ENCODE results near the gene RELT. TPM values are rescaled to one million over a fixed set of nuclear protein-coding genes. Genes with fewer than 3 reads are reported as not detected.

Gene RELT
- total and polyA plus RNA-seq, 8 donors: 1.2 to 18.7 (median 1.9) TPM; not detected in 2

DNA sequence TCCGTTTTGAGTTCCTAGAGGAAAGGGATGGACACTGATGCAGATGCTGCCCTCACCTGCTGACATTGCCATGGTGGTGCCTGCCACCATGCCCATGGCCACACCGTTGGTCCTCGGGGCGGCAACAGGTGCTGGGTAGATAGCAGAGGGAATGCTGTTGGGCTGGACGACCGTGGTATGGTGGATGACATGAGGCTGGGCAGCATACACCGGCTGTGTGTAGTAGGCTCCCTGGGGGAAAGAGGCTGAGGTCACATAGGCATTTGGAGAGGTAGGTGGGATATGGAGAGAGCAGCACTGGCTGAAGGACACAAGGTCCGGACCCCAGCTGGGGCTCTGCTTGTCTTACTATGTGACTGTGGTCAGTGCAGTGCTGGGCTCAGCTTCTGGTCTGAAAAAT, 33.2 kb downstream of the RELT start:
- intact Hi-C loops (cut with DNase I; ENCODE audit: low total_unique reads): no loop called here
- 90 to 98% (median 95%) methylated on average over 7 to 8 of the region's 8 CpGs for WGBS, 5 donors
- no peak overlapping the region for H3K4me3 ChIP-seq

DNA sequence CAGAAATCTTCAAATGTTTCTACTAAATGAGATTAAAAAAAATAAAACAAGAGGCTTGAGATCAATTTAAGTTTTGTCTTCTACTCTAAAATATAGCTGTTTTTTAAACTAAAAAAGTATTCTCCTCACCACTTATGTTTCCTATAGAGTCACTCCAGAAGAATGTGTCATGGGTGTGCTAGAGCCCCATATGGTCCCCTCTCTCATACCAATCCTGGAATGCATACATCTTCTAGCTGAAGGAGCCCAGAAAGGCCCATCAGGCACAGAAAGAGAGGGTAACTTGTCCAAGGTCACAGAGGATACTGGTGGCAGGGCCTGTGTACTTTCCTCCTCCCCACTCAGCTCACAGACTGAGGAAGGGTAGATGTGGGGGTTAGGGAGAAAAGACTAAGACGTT, 34.4 kb downstream of the RELT start:
- DNase-seq: no peak
- 81 to 93% (median 88%) methylated on average over 1 of the region's 1 CpG for WGBS, 5 donors
- TF ChIP-seq EP300 (IDR thresholded peaks at IDR 0.05): no peak
- TF ChIP-seq POLR2A (IDR thresholded peaks at IDR 0.05): no peak
- TF ChIP-seq POLR2AphosphoS5 (IDR thresholded peaks at IDR 0.05): no peak
- TF ChIP-seq, protein P1, sequence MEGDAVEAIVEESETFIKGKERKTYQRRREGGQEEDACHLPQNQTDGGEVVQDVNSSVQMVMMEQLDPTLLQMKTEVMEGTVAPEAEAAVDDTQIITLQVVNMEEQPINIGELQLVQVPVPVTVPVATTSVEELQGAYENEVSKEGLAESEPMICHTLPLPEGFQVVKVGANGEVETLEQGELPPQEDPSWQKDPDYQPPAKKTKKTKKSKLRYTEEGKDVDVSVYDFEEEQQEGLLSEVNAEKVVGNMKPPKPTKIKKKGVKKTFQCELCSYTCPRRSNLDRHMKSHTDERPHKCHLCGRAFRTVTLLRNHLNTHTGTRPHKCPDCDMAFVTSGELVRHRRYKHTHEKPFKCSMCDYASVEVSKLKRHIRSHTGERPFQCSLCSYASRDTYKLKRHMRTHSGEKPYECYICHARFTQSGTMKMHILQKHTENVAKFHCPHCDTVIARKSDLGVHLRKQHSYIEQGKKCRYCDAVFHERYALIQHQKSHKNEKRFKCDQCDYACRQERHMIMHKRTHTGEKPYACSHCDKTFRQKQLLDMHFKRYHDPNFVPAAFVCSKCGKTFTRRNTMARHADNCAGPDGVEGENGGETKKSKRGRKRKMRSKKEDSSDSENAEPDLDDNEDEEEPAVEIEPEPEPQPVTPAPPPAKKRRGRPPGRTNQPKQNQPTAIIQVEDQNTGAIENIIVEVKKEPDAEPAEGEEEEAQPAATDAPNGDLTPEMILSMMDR (IDR thresholded peaks at IDR 0.05): no peak
- Histone ChIP-seq H3K27me3 (no peaks in the 10 kb centered on the region), H3K4me3 (no peak overlapping the region), H3K36me3 (peaks cover 10 to 58% (median 53%) of the 10 kb centered on the region in 4 donors), H3K4me1 (peaks cover 0 to 11% (median 4%) of the 10 kb centered on the region in 4 donors), H3K9me3 (no peaks in the 10 kb centered on the region), H3K27ac (no peak overlapping the region)
- intact Hi-C loops (cut with DNase I; ENCODE audit: low total_unique reads): no loop called here

More for the DNA sequence above, 33.2 kb downstream of the RELT start:
- Histone ChIP-seq H3K9me3 (no peaks in the 10 kb centered on the region), H3K4me1 (peaks cover 0 to 6% (median 0%) of the 10 kb centered on the region in 4 donors), H3K27me3 (no peaks in the 10 kb centered on the region), H3K36me3 (peaks cover 10 to 67% (median 61%) of the 10 kb centered on the region in 4 donors), H3K27ac (no peak overlapping the region)
- TF ChIP-seq, protein P1 (IDR thresholded peaks at IDR 0.05): no peak
- TF ChIP-seq POLR2AphosphoS5 (IDR thresholded peaks at IDR 0.05) (no peak), POLR2A (IDR thresholded peaks at IDR 0.05) (no peak), EP300 (IDR thresholded peaks at IDR 0.05) (no peak)
- no peak for DNase-seq

GRCh38 chr11:73411031-73411430, 34.8 kb downstream of the RELT start:
- WGBS, 5 donors: 81 to 94% (median 93%) methylated on average over 2 of the region's 2 CpGs
- no peaks in the 10 kb centered on the region for H3K27me3 ChIP-seq
- no peak for DNase-seq
- H3K9me3 ChIP-seq: no peaks in the 10 kb centered on the region
- H3K4me1 ChIP-seq: peaks cover 0 to 15% (median 6%) of the 10 kb centered on the region in 4 donors
- TF ChIP-seq POLR2A (IDR thresholded peaks at IDR 0.05) (no peak), POLR2AphosphoS5 (IDR thresholded peaks at IDR 0.05) (no peak), EP300 (IDR thresholded peaks at IDR 0.05) (no peak)
- peaks cover 10 to 54% (median 49%) of the 10 kb centered on the region in 4 donors for H3K36me3 ChIP-seq
- H3K4me3 ChIP-seq: no peak overlapping the region
- no peak overlapping the region for H3K27ac ChIP-seq
- intact Hi-C loops (cut with DNase I; ENCODE audit: low total_unique reads): no loop called here

DNA sequence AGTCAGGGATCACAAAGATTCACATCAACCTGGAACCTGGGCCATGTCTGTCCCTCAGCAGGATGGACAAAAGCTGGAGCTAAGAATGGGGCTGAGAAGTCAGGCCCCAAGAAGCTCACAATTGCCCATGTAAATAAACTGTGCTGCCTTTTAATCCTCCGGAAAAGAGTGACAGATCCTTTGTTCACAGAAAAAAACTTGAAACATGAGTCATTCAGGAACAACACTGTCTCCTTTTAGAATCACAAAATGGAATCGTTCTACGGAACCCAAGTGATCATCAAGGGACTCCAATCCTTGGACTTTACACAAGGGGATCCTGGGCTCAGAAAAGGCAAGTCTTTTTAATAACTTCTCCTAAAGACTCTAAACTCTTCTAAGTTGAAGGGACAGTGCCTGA, 36.1 kb downstream of the RELT start:
- Histone ChIP-seq H3K9me3 (no peaks in the 10 kb centered on the region), H3K27ac (no peak overlapping the region), H3K4me1 (peaks cover 0 to 16% (median 10%) of the 10 kb centered on the region in 4 donors), H3K4me3 (no peak overlapping the region), H3K27me3 (no peaks in the 10 kb centered on the region), H3K36me3 (peaks cover 10 to 42% (median 36%) of the 10 kb centered on the region in 4 donors)
- DNase-seq: no peak
- TF ChIP-seq POLR2A (IDR thresholded peaks at IDR 0.05) (no peak), EP300 (IDR thresholded peaks at IDR 0.05) (no peak), POLR2AphosphoS5 (IDR thresholded peaks at IDR 0.05) (no peak)
- TF ChIP-seq, protein P1 (IDR thresholded peaks at IDR 0.05): no peak
- 60 to 81% (median 68%) methylated on average over 3 of the region's 3 CpGs for WGBS, 5 donors
- intact Hi-C loops (cut with DNase I; ENCODE audit: low total_unique reads): no loop called here

- WGBS, 5 donors: 91 to 96% (median 95%) methylated on average over 2 of the region's 2 CpGs
- H3K27ac ChIP-seq: no peak overlapping the region
Measured at GRCh38 chr11:73413256-73413655, 37.1 kb downstream of the RELT start.

More at GRCh38 chr11:73413256-73413655, 37.1 kb downstream of the RELT start:
- Histone ChIP-seq H3K36me3 (peaks cover 10 to 42% (median 34%) of the 10 kb centered on the region in 4 donors), H3K27me3 (no peaks in the 10 kb centered on the region), H3K4me3 (no peak overlapping the region), H3K4me1 (peaks cover 0 to 16% (median 10%) of the 10 kb centered on the region in 4 donors), H3K9me3 (no peaks in the 10 kb centered on the region)
- TF ChIP-seq EP300 (IDR thresholded peaks at IDR 0.05): no peak
- TF ChIP-seq, protein P1 (IDR thresholded peaks at IDR 0.05): no peak
- TF ChIP-seq POLR2A (IDR thresholded peaks at IDR 0.05): no peak
- TF ChIP-seq POLR2AphosphoS5 (IDR thresholded peaks at IDR 0.05): no peak
- DNase-seq: no peak
- intact Hi-C loops (cut with DNase I; ENCODE audit: low total_unique reads): no loop called here
